H1 (cell line): ENCODE measurements around the gene KISS1R. TPM values are rescaled to one million over a fixed set of nuclear protein-coding genes. Genes with fewer than 3 reads are reported as not detected.

Source experiments
- CTCF ChIA-PET: fragments of 300-600 bp; sonication (Branson Sonifier 250); formaldehyde crosslinking; loops from one replicate; lab custom pipeline; 2021; ENCODE audit not compliant: partially characterized antibody; lab: Charles Lee
- POLR2A ChIA-PET: fragments of 300-600 bp; sonication (Branson Sonifier 250); formaldehyde crosslinking; loops from one replicate; lab custom pipeline; 2021; ENCODE audit warnings: inconsistent platforms; ENCODE audit not compliant: partially characterized antibody; lab: Charles Lee
- DNase-seq, 2 experiments: peaks; one replicate each; pipeline versions ENCODE4 v3.0.0 to v3.0.0-alpha.2; 2010 to 2022; ENCODE audit warnings: low spot score in 2 of 2, low read depth in 1 of 2, mixed read lengths in 1 of 2
- FAIRE-seq: peaks from 2 replicates; lab custom pipeline; 2011; peaks lifted over from hg19 to GRCh38; lab: Jason Lieb, UNC
- H2AFZ ChIP-seq: 2 replicates; pipeline ENCODE4 v1.8.1; 2012; ENCODE audit warnings: low read length, inconsistent platforms
- H2AK5ac ChIP-seq: 2 replicates; pipeline ENCODE4 v1.6.1; 2013; ENCODE audit warnings: low read depth, low read length
- H2BK120ac ChIP-seq: replicated peaks from 2 replicates; pipeline ENCODE3; 2013; ENCODE audit warnings: low read depth, low read length, inconsistent platforms
- H2BK12ac ChIP-seq: 2 replicates; pipeline ENCODE4 v1.6.1; 2013; ENCODE audit warnings: low read depth, low read length
- H2BK15ac ChIP-seq: 2 replicates; pipeline ENCODE4 v1.6.1; 2013; ENCODE audit warnings: low read length
- H2BK20ac ChIP-seq: 2 replicates; pipeline ENCODE4 v1.6.1; 2013; ENCODE audit warnings: low read length
- H2BK5ac ChIP-seq: 2 replicates; pipeline ENCODE4 v1.6.1; 2013; ENCODE audit warnings: low read depth, low read length
- H3K14ac ChIP-seq: 2 replicates; pipeline ENCODE4 v1.6.1; 2013; ENCODE audit warnings: inconsistent platforms; ENCODE audit not compliant: insufficient read length
- H3K18ac ChIP-seq: 2 replicates; pipeline ENCODE4 v1.6.1; 2013; ENCODE audit warnings: low read length; ENCODE audit errors: extremely low read depth
- H3K23ac ChIP-seq: 2 replicates; pipeline ENCODE4 v1.6.1; 2013; ENCODE audit warnings: inconsistent platforms; ENCODE audit not compliant: insufficient read length
- H3K23me2 ChIP-seq: 2 replicates; pipeline ENCODE4 v1.6.1; 2013; ENCODE audit warnings: low read depth, low read length
- H3K27ac ChIP-seq: 2 replicates; pipeline ENCODE4 v1.6.1; 2011; ENCODE audit warnings: low read depth, low read length, inconsistent platforms
- H3K27me3 ChIP-seq, 4 experiments: replicated peaks in 1 of 4; 1 replicate in 1 of 4; 2 replicates in 3 of 4; pipeline versions ENCODE4 v1.6.1 to v1.8.1; 2011 to 2013; ENCODE audit warnings: low read length in 3 of 4, mild to moderate bottlenecking in 3 of 4, inconsistent platforms in 2 of 4, mixed read lengths in 2 of 4, moderate library complexity in 1 of 4; ENCODE audit not compliant: control insufficient read depth in 3 of 4, insufficient read depth in 3 of 4; ENCODE audit errors: extremely low read depth in 1 of 4
- H3K36me3 ChIP-seq, 4 experiments: 2 replicates each; pipeline versions ENCODE4 v1.6.1 to v1.8.1; 2011 to 2013; ENCODE audit warnings: mild to moderate bottlenecking in 4 of 4, low read length in 3 of 4, moderate library complexity in 2 of 4, control low read depth in 1 of 4, inconsistent platforms in 1 of 4; ENCODE audit not compliant: insufficient read depth in 4 of 4, control insufficient read depth in 2 of 4
- H3K4ac ChIP-seq: replicated peaks from 2 replicates; pipeline ENCODE3; 2013; ENCODE audit warnings: low read length, low read depth, mixed read lengths, inconsistent platforms; ENCODE audit not compliant: insufficient read length
- H3K4me1 ChIP-seq, 4 experiments: replicated peaks in 1 of 4; 1 replicate in 1 of 4; 2 replicates in 3 of 4; pipeline versions ENCODE4 v1.6.1 to v1.8.1; 2011 to 2013; ENCODE audit warnings: low read length in 3 of 4, inconsistent platforms in 2 of 4, mixed read lengths in 1 of 4; ENCODE audit not compliant: insufficient read depth in 4 of 4, control insufficient read depth in 3 of 4
- H3K4me2 ChIP-seq, 2 experiments: 2 replicates each; pipeline versions ENCODE4 v1.6.1 to v1.8.1; 2011 to 2013; ENCODE audit warnings: low read depth in 2 of 2, low read length in 2 of 2, control low read depth in 1 of 2, inconsistent platforms in 1 of 2, mild to moderate bottlenecking in 1 of 2; ENCODE audit not compliant: insufficient read depth in 1 of 2
- H3K4me3 ChIP-seq, 4 experiments: fragments of 200-600, 300-600 bp in 1 of 4; sonication (generic), shearing (Covaris generic), sonication (Bioruptor Twin) in 1 of 4; 2 replicates each; pipeline versions ENCODE4 v1.5.1 to v1.8.1; 2011 to 2016; ENCODE audit warnings: low read length in 4 of 4, low read depth in 3 of 4, control low read depth in 2 of 4, inconsistent platforms in 2 of 4, mild to moderate bottlenecking in 2 of 4, mixed read lengths in 1 of 4, moderate library complexity in 1 of 4; ENCODE audit not compliant: insufficient read depth in 2 of 4; ENCODE audit errors: extremely low read depth in 1 of 4
- H3K56ac ChIP-seq: replicated peaks from 2 replicates; pipeline ENCODE3; 2013; ENCODE audit warnings: low read depth, mild to moderate bottlenecking, mixed read lengths, low read length, inconsistent platforms; ENCODE audit not compliant: insufficient read length
- H3K79me1 ChIP-seq: 2 replicates; pipeline ENCODE4 v1.6.1; 2013; ENCODE audit warnings: low read depth, low read length, control low read depth
- H3K79me2 ChIP-seq, 2 experiments: 2 replicates each; pipeline versions ENCODE4 v1.6.1 to v1.8.1; 2012 to 2013; ENCODE audit warnings: low read length in 2 of 2, mild to moderate bottlenecking in 2 of 2, inconsistent platforms in 1 of 2; ENCODE audit not compliant: insufficient read depth in 2 of 2, control insufficient read depth in 1 of 2
- H3K9ac ChIP-seq, 4 experiments: replicated peaks in 1 of 4; 1 replicate in 1 of 4; 2 replicates in 3 of 4; pipeline versions ENCODE4 v1.6.1 to v1.8.1; 2011 to 2013; ENCODE audit warnings: low read depth in 3 of 4, low read length in 3 of 4, control low read depth in 2 of 4, mild to moderate bottlenecking in 2 of 4, moderate library complexity in 2 of 4, inconsistent platforms in 1 of 4; ENCODE audit errors: extremely low read depth in 1 of 4
- H3K9me3 ChIP-seq, 2 experiments: 2 replicates each; pipeline versions ENCODE4 v1.6.1 to v1.8.1; 2012 to 2013; ENCODE audit warnings: mild to moderate bottlenecking in 2 of 2, moderate library complexity in 2 of 2, control low read depth in 1 of 2, inconsistent platforms in 1 of 2, low read depth in 1 of 2, low read length in 1 of 2, mixed read lengths in 1 of 2; ENCODE audit not compliant: insufficient read depth in 2 of 2
- H4K20me1 ChIP-seq, 2 experiments: replicated peaks in 1 of 2; 2 replicates each; pipeline versions ENCODE3 to v1.8.1; 2011 to 2013; ENCODE audit warnings: inconsistent platforms in 2 of 2, low read length in 2 of 2, mild to moderate bottlenecking in 1 of 2; ENCODE audit not compliant: insufficient read depth in 2 of 2, control insufficient read depth in 1 of 2
- H4K5ac ChIP-seq: 2 replicates; pipeline ENCODE4 v1.6.1; 2013; ENCODE audit warnings: low read length, low read depth, mixed read lengths, inconsistent platforms; ENCODE audit not compliant: insufficient read length
- H4K8ac ChIP-seq: 2 replicates; pipeline ENCODE4 v1.8.0; 2013; ENCODE audit warnings: mild to moderate bottlenecking, moderate library complexity, low read length, inconsistent platforms; ENCODE audit not compliant: insufficient read depth; ENCODE audit errors: extremely low read depth
- H4K91ac ChIP-seq: replicated peaks from 2 replicates; pipeline ENCODE3; 2013; ENCODE audit warnings: low read length, mixed read lengths, inconsistent platforms; ENCODE audit not compliant: insufficient read length
- BRCA1 ChIP-seq: IDR thresholded peaks from 2 replicates; pipeline ENCODE4 v1.6.1; 2012; ENCODE audit warnings: low read depth, low read length, improper control_type of control experiment
- CTCF ChIP-seq, 3 experiments: IDR thresholded peaks; 1 replicate in 2 of 3; 2 replicates in 1 of 3; pipeline versions ENCODE4 v1.5.1 to v1.6.1; 2011; ENCODE audit warnings: low read length in 3 of 3, mild to moderate bottlenecking in 3 of 3, inconsistent platforms in 2 of 3, low read depth in 1 of 3, moderate library complexity in 1 of 3; ENCODE audit not compliant: insufficient read depth in 1 of 3; ENCODE audit errors: control extremely low read depth in 1 of 3
- POU5F1 ChIP-seq: IDR thresholded peaks from 2 replicates; pipeline ENCODE4 v1.6.1; 2011; ENCODE audit warnings: low read depth, mild to moderate bottlenecking, low read length, moderate library complexity
- RNF2 ChIP-seq: fragments of 200-900, 300-1000 bp; sonication (generic); IDR thresholded peaks from 2 replicates; pipeline ENCODE4 v1.7.1; 2016; ENCODE audit warnings: borderline replicate concordance, low read depth, mild to moderate bottlenecking, antibody characterized with exemption, low read length; ENCODE audit not compliant: poor library complexity, severe bottlenecking; ENCODE audit errors: missing control alignments
- SIN3A ChIP-seq, 2 experiments: IDR thresholded peaks in 1 of 2; conservative IDR thresholded peaks in 1 of 2; 2 replicates each; pipeline ENCODE4 v1.6.1; 2011 to 2012; ENCODE audit warnings: low read length in 2 of 2, improper control_type of control experiment in 1 of 2, low read depth in 1 of 2, mild to moderate bottlenecking in 1 of 2
- SIX5 ChIP-seq: IDR thresholded peaks from 2 replicates; pipeline ENCODE4 v1.6.1; 2011; ENCODE audit warnings: mild to moderate bottlenecking, low read depth, low read length
- SP4 ChIP-seq: IDR thresholded peaks from 2 replicates; pipeline ENCODE4 v1.6.1; 2012; ENCODE audit warnings: low read length, inconsistent platforms
- WGBS, 2 experiments: shearing (Covaris generic) in 1 of 2; methylation state at CpG; one replicate each; pipeline versions ENCODE4 v1.1.6 to v1.1.7; 2013 to 2015; ENCODE audit warnings: low lambda C conversion rate in 2 of 2, mixed read lengths in 2 of 2, inconsistent platforms in 1 of 2, low coverage in 1 of 2, missing lambda C conversion rate in 1 of 2; ENCODE audit not compliant: insufficient replicate concordance in 2 of 2, insufficient coverage in 1 of 2, insufficient read length in 1 of 2; ENCODE audit errors: extremely low coverage in 1 of 2, missing lambda C conversion rate in 1 of 2; 5-methylcytosine and 5-hydroxymethylcytosine counted together
- polyA plus RNA-seq, 7 experiments: library from polyadenylated mRNA; depleted of rRNA in 3 of 7; stranded (reverse) in 5 of 7; unstranded in 2 of 7; fragments of >200 nt in 5 of 7; fragments of 200-250 nt in 2 of 7; gene quantifications; 1 replicate in 5 of 7; 2 replicates in 1 of 7; 4 replicates in 1 of 7; pipeline versions ENCODE4 v1.2.1 to v1.2.3, GENCODE V29; 2011 to 2013; ENCODE audit warnings: missing spikeins in 2 of 7, mixed read lengths in 2 of 7
- total RNA-seq: library from RNA; stranded (reverse); fragmentation: NEBNext Ultra II Directional; extraction: Animal tissue kit (Norgen Biotek cat#: 25700); gene quantifications from 2 replicates; pipeline ENCODE4 v1.2.1, GENCODE V29; 2021
- TF ChIP-seq, protein P1 (sequence below): IDR thresholded peaks from 2 replicates; pipeline ENCODE4 v1.6.1; 2012; ENCODE audit warnings: inconsistent platforms

The KISS1R gene
- total and polyA plus RNA-seq, 2 of the 8 experiments (the other 6 are each of a cell fraction or from before 2014, with no cell fraction given), result 2.3 to 2.7 TPM

DNA sequence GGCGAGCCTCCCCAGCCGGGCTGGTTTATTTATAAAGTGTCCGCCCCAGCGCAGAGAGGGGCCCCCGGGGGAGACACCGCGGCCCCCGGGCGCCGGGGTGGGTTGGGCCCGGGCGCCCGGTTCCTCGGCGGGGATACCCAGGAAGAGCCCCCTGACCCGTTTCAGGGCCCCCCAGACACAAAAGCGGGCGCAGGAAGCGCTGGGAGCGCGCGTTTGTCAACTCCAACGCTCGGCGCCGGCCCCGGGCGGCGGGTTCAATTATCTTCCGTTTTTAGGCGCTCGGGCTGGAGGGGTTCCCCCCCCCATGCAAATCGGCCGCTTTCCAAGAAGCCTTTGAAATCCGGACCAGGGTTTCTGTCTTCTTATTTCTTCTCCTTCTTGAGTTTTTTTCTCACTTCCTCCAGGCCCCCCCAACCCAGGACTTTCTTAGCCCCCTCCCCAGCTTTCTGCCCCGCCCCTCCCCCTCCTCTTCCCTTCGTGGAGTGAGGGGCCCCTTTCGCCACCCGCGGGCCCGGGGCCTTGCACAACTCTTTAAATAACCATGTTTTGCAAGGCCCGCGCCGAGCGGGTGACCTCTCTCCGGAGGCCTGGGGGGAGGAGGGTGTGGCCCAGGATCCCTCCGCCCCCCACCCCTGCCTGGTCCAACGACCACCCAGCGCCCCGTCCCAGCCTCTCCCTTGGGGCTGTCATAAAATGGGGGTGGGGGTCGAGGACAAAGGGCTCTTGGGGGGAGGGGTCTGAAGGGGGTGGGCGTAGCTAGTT, 9.6 kb downstream of the KISS1R start:
- Histone ChIP-seq H3K18ac (no peak overlapping the region), H4K5ac (no peak overlapping the region), H2BK12ac (no peak overlapping the region), H3K56ac (no peak overlapping the region), H3K14ac (no peak overlapping the region), H3K23ac (no peak overlapping the region), H3K79me1 (peaks cover 6% of the 10 kb centered on the region; the same call in 1 of the 2 replicates), H4K91ac (no peak overlapping the region), H3K23me2 (peaks cover 6% of the 10 kb centered on the region), H2BK20ac (no peak overlapping the region), H2BK15ac (no peak overlapping the region), H2BK5ac (no peak overlapping the region), H3K36me3 (peaks cover 0 to 12% (median 6%) of the 10 kb centered on the region in 4 experiments; a peak in 2 of 8 replicates), H2AFZ (no peak overlapping the region), H3K4me3 (peak overlapping the region; percentile 65 to 97 (median 76)), H3K4me2 (peak overlapping the region; percentile 63 to 71), H3K9me3 (no peaks in the 10 kb centered on the region), H4K8ac (no peak overlapping the region), H4K20me1 (peaks cover 0 to 5% of the 10 kb centered on the region in 2 experiments), H3K27ac (no peak overlapping the region), H3K9ac (no peak overlapping the region; a peak in 1 of 7 replicates), H3K27me3 (peaks cover 0 to 5% (median 0%) of the 10 kb centered on the region in 4 experiments; a peak in 1 of 7 replicates), H2BK120ac (no peak overlapping the region), H3K4me1 (peaks cover 2 to 8% (median 6%) of the 10 kb centered on the region in 4 experiments), H3K4ac (no peak overlapping the region), H2AK5ac (no peak overlapping the region), H3K79me2 (peaks cover 0 to 19% of the 10 kb centered on the region in 2 experiments; a peak in 2 of 4 replicates)
- POLR2A ChIA-PET, result interaction anchor here (0.8 to 1.3 kb wide), 2 partner anchors 27 to 51 kb away, joined by 3 to 4 read pairs; no protein-coding TSS in a partner anchor
- FAIRE-seq (no peak), DNase-seq (no peak)
- CTCF ChIA-PET, result interaction anchor here (0.6 to 1.5 kb wide), 4 partner anchors 36 to 341 kb away, joined by 3 to 5 read pairs (median 3); partner anchors contain the start of gene WDR18
- 2% methylated on average over 38 of the region's 52 CpGs; no CpG with 5 or more reads in 1 of the 2 experiments for WGBS, 2 experiments
- TF ChIP-seq BRCA1, result no peak
- no peak for TF ChIP-seq SIX5
- TF ChIP-seq CTCF (IDR thresholded peaks at IDR 0.05; ENCODE audit: control extremely low read depth in 1 of 3, insufficient read depth in 1 of 3, low read depth in 1 of 3, low read length in 3 of 3), result no peak
- no peak for TF ChIP-seq SP4
- 0 out of 4 replicates have a peak, but pooled peaks of 1 of the 2 experiments have one; percentile 9 for TF ChIP-seq SIN3A (conservative IDR thresholded peaks at IDR 0.05 in 1 of 2, IDR thresholded peaks at IDR 0.05 in 1 of 2; ENCODE audit: low read depth in 1 of 2, low read length in 2 of 2)
- TF ChIP-seq POU5F1, result no peak
- TF ChIP-seq RNF2, result no peak
- TF ChIP-seq, protein P1, sequence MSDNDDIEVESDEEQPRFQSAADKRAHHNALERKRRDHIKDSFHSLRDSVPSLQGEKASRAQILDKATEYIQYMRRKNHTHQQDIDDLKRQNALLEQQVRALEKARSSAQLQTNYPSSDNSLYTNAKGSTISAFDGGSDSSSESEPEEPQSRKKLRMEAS, result no peak
